IPS-NIHi7 (cell line): ENCODE data around the gene SLC34A3.
"Not testable (repeated sequence)": the region's sequence is repeated elsewhere in the genome, so short reads cannot be mapped to it uniquely, and the experiment has no call there.

Experiments
- DNase-seq: peaks from one replicate; pipeline ENCODE4 v3.0.0; 2012; ENCODE audit warnings: mixed read lengths; ENCODE audit errors: extremely low spot score

SLC34A3 gene

GRCh38 chr9:137255448-137256114 is 24.9 kb downstream of the SLC34A3 start:
- DNase-seq, result peak; percentile 72

DNA sequence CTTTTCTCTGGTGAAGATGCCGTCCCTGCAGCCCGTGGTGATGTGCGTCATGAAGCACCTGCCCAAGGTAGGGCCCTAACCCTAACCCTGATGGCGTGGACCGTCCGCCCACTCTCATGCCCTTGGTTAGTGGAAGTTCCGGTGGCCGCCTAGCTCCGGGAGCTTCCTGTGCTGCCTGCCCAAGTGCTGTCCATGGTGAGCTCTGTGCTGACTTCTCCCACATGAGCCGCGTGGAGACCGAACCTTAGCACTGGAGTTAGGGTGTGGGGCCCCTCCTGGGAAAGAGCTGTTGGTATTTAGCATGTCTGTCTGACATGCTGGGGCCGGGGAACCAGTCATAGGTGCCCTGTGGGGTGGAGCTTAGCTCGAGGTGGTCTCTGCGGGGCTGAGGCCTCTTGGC is 25.7 kb downstream of the SLC34A3 start:
- no peak for DNase-seq

GRCh38 chr9:137256856-137257255 is 26.2 kb downstream of the SLC34A3 start:
- DNase-seq, result no peak

- not testable (repeated sequence) for DNase-seq
Observed at GRCh38 chr9:137262173-137262908, 31.6 kb downstream of the SLC34A3 start.

DNA sequence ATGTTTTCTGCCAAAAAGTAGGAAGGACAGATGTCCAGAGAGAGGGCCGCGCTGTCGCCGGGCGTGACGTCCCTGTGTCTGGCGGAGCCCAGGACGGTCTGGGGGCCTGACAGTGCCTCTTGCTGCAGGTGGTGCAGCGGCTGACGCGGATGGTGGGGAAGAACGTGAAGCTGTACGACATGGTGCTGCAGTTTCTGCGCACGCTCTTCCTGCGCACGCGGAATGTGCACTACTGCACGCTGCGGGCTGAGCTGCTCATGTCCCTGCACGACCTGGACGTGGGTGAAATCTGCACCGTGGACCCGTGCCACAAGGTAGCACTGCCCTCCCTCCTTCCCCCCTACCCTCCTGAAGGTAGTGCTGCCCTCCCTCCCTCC is 32.2 kb downstream of the SLC34A3 start:
- no peak for DNase-seq

GRCh38 chr9:137263506-137263905 is 32.8 kb downstream of the SLC34A3 start:
- DNase-seq, result no peak

DNA sequence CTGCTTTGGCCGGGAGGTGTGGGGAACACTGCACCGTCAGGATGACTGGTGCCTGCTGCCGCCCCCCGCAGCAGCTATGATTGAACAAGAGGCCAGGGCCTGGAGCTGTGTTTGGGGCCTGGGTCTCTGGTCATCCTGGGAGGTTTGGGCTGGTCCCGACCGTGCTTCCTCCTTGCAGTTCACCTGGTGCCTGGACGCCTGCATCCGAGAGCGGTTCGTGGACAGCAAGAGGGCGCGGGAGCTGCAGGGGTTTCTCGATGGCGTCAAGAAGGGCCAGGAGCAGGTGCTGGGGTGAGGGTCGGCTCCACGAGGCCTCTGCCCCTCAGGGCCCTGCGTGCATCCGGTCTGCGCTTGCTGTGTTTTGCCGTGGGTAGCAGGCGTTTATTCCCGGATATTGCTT is 33.4 kb downstream of the SLC34A3 start:
- DNase-seq, result no peak

- DNase-seq, result no peak
Observed at GRCh38 chr9:137265496-137266161, 34.9 kb downstream of the SLC34A3 start.

GRCh38 chr9:137266162-137266527 is 35.4 kb downstream of the SLC34A3 start:
- no peak for DNase-seq

DNA sequence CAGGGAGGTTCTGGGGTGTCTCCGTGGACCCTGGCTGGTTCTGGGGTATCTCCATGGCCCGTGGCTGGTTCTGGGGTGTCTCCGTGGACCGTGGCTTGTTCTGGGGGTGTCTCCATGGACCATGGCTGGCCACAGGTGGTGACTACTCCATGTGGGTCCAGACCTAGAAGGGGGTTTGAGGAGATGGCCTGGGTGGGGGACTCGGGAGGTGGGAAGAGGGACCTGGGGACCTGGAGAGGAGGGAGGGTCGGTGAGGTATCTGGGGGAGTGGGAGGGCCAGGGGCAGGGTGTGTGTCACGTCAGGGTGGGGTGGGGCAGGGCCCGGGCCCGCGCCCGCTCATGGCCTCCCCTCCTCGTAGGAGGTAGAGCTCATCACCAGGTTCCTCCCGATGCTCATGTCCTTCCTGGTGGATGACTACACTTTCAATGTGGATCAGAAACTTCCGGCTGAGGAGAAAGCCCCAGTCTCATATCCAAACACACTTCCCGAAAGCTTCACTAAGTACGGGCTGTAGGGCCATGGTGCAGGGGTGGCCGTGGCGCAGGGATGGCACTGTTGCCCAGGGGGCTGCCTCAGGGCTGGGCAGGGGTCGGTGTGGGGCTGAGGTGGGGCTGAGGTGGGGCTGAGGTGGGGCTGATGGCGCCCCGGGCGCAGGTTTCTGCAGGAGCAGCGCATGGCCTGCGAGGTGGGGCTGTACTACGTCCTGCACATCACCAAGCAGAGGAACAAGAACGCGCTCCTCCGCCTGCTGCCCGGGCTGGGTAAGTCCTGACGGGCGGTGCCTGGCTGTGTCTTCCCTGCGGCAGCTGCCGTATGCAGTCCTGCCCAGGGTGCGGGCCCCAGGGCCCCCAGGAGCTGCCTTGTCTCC is 36.1 kb downstream of the SLC34A3 start:
- DNase-seq, result no peak

DNA sequence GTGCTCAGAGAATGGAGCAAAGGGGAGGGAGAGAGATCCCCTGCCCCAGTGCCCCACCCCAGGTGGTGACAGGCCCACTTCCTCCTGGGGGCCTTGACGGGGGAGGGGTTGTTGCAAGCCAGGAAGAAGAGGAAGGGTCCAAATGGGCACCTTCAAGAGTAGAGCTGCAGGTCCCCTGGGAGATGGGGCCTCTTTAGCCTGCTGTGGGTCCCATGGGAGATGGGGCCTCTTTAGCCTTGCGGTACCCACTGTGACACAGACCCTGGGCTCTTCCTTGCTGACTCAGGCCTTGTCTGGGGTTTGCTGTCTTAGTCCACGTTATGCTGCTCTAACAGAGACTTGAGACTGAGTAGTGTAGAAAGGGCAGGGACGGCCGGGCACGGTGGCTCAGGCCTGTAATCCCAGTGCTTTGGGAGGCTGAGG is 37.2 kb downstream of the SLC34A3 start:
- no peak for DNase-seq

DNA sequence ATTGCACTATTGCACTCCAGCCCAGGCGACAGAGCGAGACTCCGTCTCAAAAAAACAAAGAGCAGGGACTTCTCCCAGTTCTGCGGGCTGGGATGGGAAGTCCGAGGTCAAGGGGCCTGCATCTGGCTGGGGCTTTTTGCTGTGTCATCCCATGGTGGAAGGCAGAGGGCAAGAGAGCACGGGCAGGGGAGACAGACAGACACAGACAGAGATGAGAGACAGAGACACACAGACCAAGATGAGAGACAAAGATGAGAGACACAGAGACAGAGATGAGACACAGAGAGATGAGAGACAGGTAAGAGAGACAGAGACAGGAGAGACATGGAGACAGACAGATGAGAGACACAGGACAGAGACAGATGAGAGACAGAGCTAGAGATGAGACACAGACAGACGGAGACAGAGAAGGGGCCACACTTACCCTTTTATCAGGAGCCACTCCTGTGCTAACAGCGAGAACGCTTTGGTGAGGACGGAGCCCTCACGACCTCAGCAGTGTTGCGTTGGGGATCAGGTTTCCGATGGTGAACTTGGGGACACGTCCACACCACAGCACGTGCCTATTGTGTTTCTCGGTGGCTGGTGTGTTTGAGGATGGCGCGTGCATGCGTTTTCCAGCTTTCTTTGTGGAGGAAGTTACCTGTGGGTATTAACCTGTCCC is 38.0 kb downstream of the SLC34A3 start:
- no peak for DNase-seq

DNA sequence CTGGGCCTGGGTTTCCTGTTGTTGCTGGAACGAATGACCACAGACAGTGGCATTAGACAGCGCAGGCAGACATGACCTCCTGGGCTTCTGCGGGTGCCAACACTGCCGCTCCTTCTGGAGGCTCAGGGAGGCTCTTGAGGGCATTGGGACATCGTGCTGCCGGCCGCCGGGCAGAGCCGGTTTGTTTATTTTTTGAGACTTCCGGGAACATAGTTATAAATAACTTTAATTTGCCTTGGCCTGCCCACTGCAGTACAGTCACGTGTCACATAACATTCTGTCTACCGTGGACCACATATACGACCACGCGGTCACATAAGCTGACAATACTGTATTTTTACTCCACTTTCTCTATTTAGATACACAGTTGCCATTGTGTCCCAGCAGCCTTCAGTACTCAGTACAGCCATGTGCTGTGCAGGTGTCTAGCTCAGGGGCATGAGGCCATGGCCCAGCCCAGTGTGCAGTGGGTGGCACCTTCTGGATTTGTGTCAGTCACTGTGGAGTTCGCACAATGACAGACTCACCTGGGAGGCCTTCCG is 38.6 kb downstream of the SLC34A3 start:
- DNase-seq, result no peak

- no peak for DNase-seq
Observed at GRCh38 chr9:137270929-137271695, 40.4 kb downstream of the SLC34A3 start.

DNA sequence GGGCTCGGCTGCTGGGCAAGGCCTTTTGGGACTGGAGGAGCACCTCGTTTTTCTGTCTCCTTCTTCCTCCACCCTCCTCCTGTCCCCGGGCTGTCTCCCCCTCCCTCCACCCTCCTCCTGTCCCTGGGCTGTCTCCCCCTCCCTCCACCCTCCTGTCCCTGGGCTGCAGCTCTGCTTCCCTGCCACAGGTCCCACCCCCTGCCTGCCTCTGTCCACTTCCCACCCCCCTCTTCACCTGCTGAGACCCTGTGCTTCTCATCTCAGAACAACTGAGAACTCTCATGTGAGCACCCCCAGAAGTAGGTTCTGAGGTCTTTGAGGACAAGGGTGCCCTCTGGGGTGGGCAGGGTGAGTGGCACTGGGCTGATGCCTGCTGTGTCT is 41.0 kb downstream of the SLC34A3 start:
- DNase-seq, result no peak

GRCh38 chr9:137272241-137273094 is 41.8 kb downstream of the SLC34A3 start:
- DNase-seq, result no peak

DNA sequence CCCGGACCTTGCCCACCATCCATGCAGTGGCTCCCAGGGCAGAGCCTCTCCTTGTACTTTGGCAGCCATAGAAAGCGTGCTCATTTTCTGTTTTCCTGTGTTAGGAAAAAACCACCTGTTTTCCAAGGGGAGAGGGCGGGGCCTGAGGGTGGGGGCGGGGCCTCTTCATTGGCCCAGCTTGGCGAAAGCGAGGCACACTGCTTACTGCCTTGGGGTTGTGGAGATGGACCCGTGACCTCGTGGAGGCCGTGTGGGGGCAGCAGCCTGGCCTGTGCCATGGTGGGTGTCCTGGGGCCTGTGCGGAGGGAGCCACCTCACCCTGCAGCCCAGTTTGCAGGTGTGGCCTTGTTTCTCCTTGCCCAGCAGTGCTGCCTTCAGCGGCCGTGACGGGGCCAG is 42.4 kb downstream of the SLC34A3 start:
- no peak for DNase-seq

DNA sequence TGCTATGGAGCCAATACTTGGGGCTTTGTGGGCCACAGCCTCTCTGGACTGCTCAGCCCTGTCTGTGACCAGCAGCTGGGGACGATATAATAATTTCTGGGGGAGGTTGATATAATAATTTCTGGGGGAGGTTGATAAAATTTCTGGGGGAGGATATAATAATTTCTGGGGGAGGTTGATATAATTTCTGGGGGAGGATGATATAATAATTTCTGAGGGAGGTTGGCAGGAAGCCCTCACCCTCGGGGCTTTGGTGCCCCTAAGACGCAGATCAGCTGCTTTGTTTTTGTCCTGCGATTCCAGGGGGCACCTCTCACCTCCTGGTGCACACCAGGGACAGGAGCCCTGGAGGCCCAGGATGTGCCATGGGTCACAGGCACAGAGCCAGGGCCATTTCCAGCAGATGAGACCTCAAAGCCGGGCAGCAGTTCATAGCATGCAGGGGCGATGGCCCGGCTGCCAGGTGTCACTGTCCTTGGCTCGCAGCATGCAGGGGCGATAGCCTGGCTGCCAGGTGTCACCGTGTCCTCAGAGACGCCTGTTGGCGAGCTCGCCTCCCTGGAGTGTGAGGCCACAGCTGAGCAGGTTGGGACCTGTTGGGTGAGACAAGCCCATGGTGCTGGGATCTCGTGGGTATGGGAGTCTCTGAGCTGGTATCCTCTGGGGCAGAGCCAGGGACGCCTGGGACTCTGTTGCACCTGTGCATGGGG is 43.1 kb downstream of the SLC34A3 start:
- no peak for DNase-seq

DNA sequence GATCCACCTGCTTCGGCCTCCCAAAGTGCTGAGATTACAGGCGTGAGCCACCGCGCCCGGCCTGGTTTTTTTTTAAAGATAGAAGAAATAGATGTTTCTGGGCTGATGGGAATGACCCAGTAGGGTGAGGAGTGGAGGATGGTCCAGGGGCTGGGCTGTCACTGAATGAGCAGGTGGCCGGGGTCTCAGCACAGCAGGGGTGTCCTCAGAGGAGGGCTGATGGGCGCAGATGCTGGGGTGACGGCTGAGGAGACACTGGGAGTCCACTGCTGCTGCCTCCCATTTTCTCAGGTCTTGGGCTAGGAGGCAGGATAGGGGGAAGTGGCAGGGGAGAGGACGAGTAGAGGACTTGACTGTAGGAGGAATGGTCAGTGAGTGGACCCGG is 44.5 kb downstream of the SLC34A3 start:
- no peak for DNase-seq
